K562 (cell line): Measurements from ENCODE around the gene SEC24C. TPM values are rescaled to one million over a fixed set of nuclear protein-coding genes. Genes with fewer than 3 reads are reported as not detected.

Experiments
- ATAC-seq: fragments of 200-7000 bp; cut with Tn5 transposase; 3 replicates; pipeline ENCODE4 v1.9.1; 2020; ENCODE audit warnings: moderate library complexity
- BruUV-seq: library from RNA; stranded (reverse); fragments of 400-500 nt; replicated peaks from 2 replicates; lab custom pipeline; 2021; lab: Mats Ljungman, UMichigan
- CTCF ChIA-PET: fragments of 300-600 bp; formaldehyde crosslinking; extraction: SDS; loops from one replicate; lab custom pipeline; 2021; ENCODE audit warnings: low intra/inter-chr PET ratio; lab: Yijun Ruan, JAX
- POLR2A ChIA-PET: fragments of 300-600, 350-650 bp; sonication (Branson Sonifier 250); formaldehyde crosslinking; extraction: SDS; loops from one replicate; lab custom pipeline; 2021; ENCODE audit warnings: antibody characterized with exemption, inconsistent platforms; lab: Yijun Ruan, JAX
- DNase-seq, 4 experiments: peaks; one replicate each; pipeline versions ENCODE4 v3.0.0 to v3.0.0-alpha.2; 2011 to 2018; ENCODE audit warnings: low spot score in 3 of 4, mixed read lengths in 3 of 4; ENCODE audit errors: extremely low read depth in 1 of 4
- FAIRE-seq: peaks from 2 replicates; lab custom pipeline; 2011; peaks lifted over from hg19 to GRCh38; lab: Jason Lieb, UNC
- H2AFZ ChIP-seq: 2 replicates; pipeline ENCODE4 v1.6.0; 2011; ENCODE audit warnings: low read depth, low read length, control low read depth, inconsistent platforms
- H3K27ac ChIP-seq: fragments of 200-600 bp; 3 replicates; pipeline ENCODE4 v1.8.0; 2011; ENCODE audit warnings: low read depth, mild to moderate bottlenecking, control low read depth, inconsistent platforms, low read length, moderate library complexity, mixed read lengths; ENCODE audit errors: extremely low read depth
- H3K27me3 ChIP-seq, 2 experiments: fragments of 300-600 bp in 1 of 2; 2 replicates in 1 of 2; 3 replicates in 1 of 2; pipeline versions ENCODE4 v1.6.0 to v1.8.0; 2011; ENCODE audit warnings: inconsistent platforms in 2 of 2, low read length in 2 of 2, mild to moderate bottlenecking in 1 of 2, mixed read lengths in 1 of 2, moderate library complexity in 1 of 2; ENCODE audit not compliant: control insufficient read depth in 2 of 2, insufficient read depth in 2 of 2
- H3K36me3 ChIP-seq: fragments of 300-600 bp; 3 replicates; pipeline ENCODE4 v1.8.0; 2011; ENCODE audit warnings: mild to moderate bottlenecking, low read length, inconsistent platforms; ENCODE audit not compliant: control insufficient read depth, insufficient read depth
- H3K4me1 ChIP-seq, 2 experiments: fragments of 200-600 bp in 1 of 2; replicated peaks in 1 of 2; 2 replicates in 1 of 2; 3 replicates in 1 of 2; pipeline versions ENCODE4 v1.5.1 to v1.8.0; 2011; ENCODE audit warnings: inconsistent platforms in 2 of 2, low read length in 2 of 2, mild to moderate bottlenecking in 1 of 2, mixed read lengths in 1 of 2, moderate library complexity in 1 of 2; ENCODE audit not compliant: control insufficient read depth in 2 of 2, insufficient read depth in 2 of 2
- H3K4me2 ChIP-seq: 2 replicates; pipeline ENCODE4 v1.6.1; 2011; ENCODE audit warnings: low read length, control low read depth, inconsistent platforms, mixed read lengths; ENCODE audit not compliant: insufficient read depth
- H3K4me3 ChIP-seq: fragments of 200-600 bp; sonication (generic), shearing (Covaris generic); 2 replicates; pipeline ENCODE4 v1.5.1; 2016; ENCODE audit warnings: control low read depth, inconsistent platforms
- H3K79me2 ChIP-seq: fragments of 200-600 bp; 3 replicates; pipeline ENCODE4 v1.8.0; 2011; ENCODE audit warnings: low read length, inconsistent platforms; ENCODE audit not compliant: control insufficient read depth, insufficient read depth
- H3K9ac ChIP-seq, 2 experiments: 2 replicates each; pipeline versions ENCODE4 v1.6.0 to v1.6.1; 2011; ENCODE audit warnings: low read depth in 2 of 2, low read length in 2 of 2, control low read depth in 1 of 2, inconsistent platforms in 1 of 2, mild to moderate bottlenecking in 1 of 2, mixed read lengths in 1 of 2; ENCODE audit not compliant: insufficient read depth in 1 of 2
- H3K9me1 ChIP-seq: one replicate; pipeline ENCODE4 v1.6.0; 2011; ENCODE audit warnings: inconsistent platforms, mild to moderate bottlenecking, low read length, moderate library complexity; ENCODE audit not compliant: control insufficient read depth, insufficient read depth
- H3K9me3 ChIP-seq: replicated peaks from 2 replicates; pipeline ENCODE4 v1.5.1; 2011; ENCODE audit warnings: low read depth, low read length, inconsistent platforms; ENCODE audit not compliant: control insufficient read depth, insufficient read depth
- H4K20me1 ChIP-seq: replicated peaks from 2 replicates; pipeline ENCODE4 v1.6.1; 2011; ENCODE audit warnings: low read length, inconsistent platforms, mixed read lengths; ENCODE audit not compliant: control insufficient read depth, insufficient read depth
- BHLHE40 ChIP-seq: IDR thresholded peaks from 2 replicates; pipeline ENCODE4 v1.6.1; 2011; ENCODE audit warnings: low read length, improper control_type of control experiment
- POLR2H ChIP-seq: IDR thresholded peaks from 2 replicates; pipeline ENCODE4 v1.6.1; 2016; ENCODE audit warnings: missing genetic modification characterization, low read depth, mild to moderate bottlenecking, control low read depth, missing compliant biosample characterization, moderate library complexity
- TRIM25 ChIP-seq: fragments of 450-650 bp; IDR thresholded peaks from 2 replicates; pipeline ENCODE4 v1.7.0; 2016; ENCODE audit warnings: borderline replicate concordance
- WGBS: fragments of 100-300 bp; shearing (Covaris generic); methylation state at CpG from one replicate; pipeline ENCODE4 v1.1.6; 2016; ENCODE audit warnings: low coverage, mixed read lengths; ENCODE audit not compliant: insufficient coverage; ENCODE audit errors: missing lambda C conversion rate; 5-methylcytosine and 5-hydroxymethylcytosine counted together
- in situ Hi-C: fragments of 300-500 bp; cut with MboI; formaldehyde crosslinking; loops from 4 replicates; pipeline ENCODE4 v1.15.0; 2018; ENCODE audit warnings: inconsistent platforms, mixed read lengths
- intact Hi-C: fragments of 100-400 bp; cut with micrococcal nuclease; formaldehyde crosslinking; loops from 2 replicates; pipeline ENCODE4 v1.14.2; 2022
- polyA plus RNA-seq, 8 experiments: library from polyadenylated mRNA; depleted of rRNA in 4 of 8; stranded (reverse) in 5 of 8; unstranded in 3 of 8; fragments of >200 nt; fragmentation: Nextera tagmentation in 2 of 8; fragmentation: Illumina TruSeq in 1 of 8; extraction: Ambion mirVana in 2 of 8; extraction: Trizol in 1 of 8; gene quantifications; 2 replicates each; pipeline versions ENCODE4 v1.2.1 to v1.2.3, GENCODE V29; 2011 to 2014; ENCODE audit warnings: inconsistent platforms in 1 of 8, missing spikeins in 1 of 8
- total RNA-seq, 7 experiments: library from RNA; depleted of rRNA in 6 of 7; stranded (reverse); fragments of >200 nt in 6 of 7; fragmentation: Illumina TruSeq in 2 of 7; extraction: Trizol in 2 of 7; gene quantifications; 2 replicates each; pipeline versions ENCODE4 v1.2.1 to v1.2.3, GENCODE V29; 2011 to 2021; ENCODE audit warnings: low replicate concordance in 1 of 7

Gene SEC24C
- total and polyA plus RNA-seq, 9 of the 15 experiments (the other 6 are each of a cell fraction or from before 2014, with no cell fraction given), result 19.0 to 115 (median 70.5) TPM

GRCh38 chr10:73780301-73780700, 36.1 kb downstream of the SEC24C start:
- DNase-seq (no peak), FAIRE-seq (no peak), ATAC-seq (no peak)
- no TSS peak for BruUV-seq
- Histone ChIP-seq H3K4me1 (peaks cover 18 to 20% of the 10 kb centered on the region in 2 experiments), H3K4me3 (peak overlapping the region; percentile 81), H3K27ac (peak overlapping the region; percentile 92; the same call in 1 of the 3 replicates), H3K27me3 (no peaks in the 10 kb centered on the region), H4K20me1 (peaks cover 4% of the 10 kb centered on the region; the same call in 1 of the 2 replicates), H3K9me1 (no peaks in the 10 kb centered on the region), H3K9ac (peak overlapping the region; percentile 80 to 96), H3K9me3 (no peaks in the 10 kb centered on the region), H3K4me2 (peak overlapping the region; percentile 96), H3K36me3 (peaks cover 53% of the 10 kb centered on the region), H3K79me2 (peaks cover 91% of the 10 kb centered on the region), H2AFZ (no peak overlapping the region)
- WGBS, result 47% methylated on average over 5 of the region's 5 CpGs
- intact Hi-C loops, result loop anchor here (10.0 kb wide), 1 partner anchor 324 kb away; no protein-coding TSS in a partner anchor
- POLR2A ChIA-PET, result interaction anchor here (0.9 to 6.2 kb wide), 11 partner anchors 9 to 49 kb away, joined by 3 to 113 read pairs (median 4); partner anchors contain the start of gene SEC24C
- TF ChIP-seq BHLHE40 (peak; percentile 36; the same call in 1 of the 2 replicates), TRIM25 (no peak), POLR2H (tag) (0 out of 2 replicates have a peak, but pooled peaks have one; percentile 11)
- CTCF ChIA-PET, result no interaction called here
- in situ Hi-C loops, result no loop called here
